Liver (tissue), 9 donors: Measurements from ENCODE around the gene UGT1A10. TPM values are rescaled to one million over a fixed set of nuclear protein-coding genes. Genes with fewer than 3 reads are reported as not detected.
A peak's percentile ranks its signal among the peaks of the same experiment; 100 is the strongest.

ENCODE experiments used
- DNase-seq: peaks from one replicate; pipeline ENCODE4 v3.0.0-alpha.2; 2017; ENCODE audit warnings: low spot score
- H3K27ac ChIP-seq, 2 donors: one replicate each; pipeline ENCODE4 v1.7.0; 2013; ENCODE audit warnings: inconsistent platforms in 2 of 2, low read length in 2 of 2, control low read depth in 1 of 2, low read depth in 1 of 2, mild to moderate bottlenecking in 1 of 2
- H3K27me3 ChIP-seq, 4 donors: one replicate each; pipeline versions ENCODE4 v1.6.1 to v1.7.0; 2013; ENCODE audit warnings: low read length in 3 of 4, inconsistent platforms in 1 of 4, mild to moderate bottlenecking in 1 of 4, moderate library complexity in 1 of 4; ENCODE audit not compliant: control insufficient read depth in 4 of 4, insufficient read depth in 4 of 4
- H3K36me3 ChIP-seq, 4 donors: one replicate each; pipeline versions ENCODE4 v1.6.1 to v1.7.0; 2013; ENCODE audit warnings: low read length in 3 of 4, mild to moderate bottlenecking in 3 of 4, low read depth in 1 of 4, moderate library complexity in 1 of 4; ENCODE audit not compliant: control insufficient read depth in 4 of 4, insufficient read depth in 3 of 4
- H3K4me1 ChIP-seq, 4 donors: one replicate each; pipeline versions ENCODE4 v1.6.1 to v1.7.0; 2013; ENCODE audit warnings: low read length in 3 of 4, mild to moderate bottlenecking in 3 of 4, moderate library complexity in 1 of 4; ENCODE audit not compliant: control insufficient read depth in 4 of 4, insufficient read depth in 4 of 4
- H3K4me3 ChIP-seq, 3 donors: one replicate each; pipeline versions ENCODE4 v1.6.1 to v1.7.0; 2013; ENCODE audit warnings: low read length in 3 of 3, control low read depth in 1 of 3, low read depth in 1 of 3, mild to moderate bottlenecking in 1 of 3
- H3K9ac ChIP-seq, 2 donors: one replicate each; pipeline ENCODE4 v1.7.0; 2013; ENCODE audit warnings: low read length in 2 of 2, mild to moderate bottlenecking in 2 of 2, moderate library complexity in 2 of 2, control low read depth in 1 of 2, low read depth in 1 of 2
- H3K9me3 ChIP-seq, 4 donors: one replicate each; pipeline versions ENCODE4 v1.6.1 to v1.7.0; 2013; ENCODE audit warnings: low read length in 3 of 4; ENCODE audit not compliant: control insufficient read depth in 4 of 4
- ATF3 ChIP-seq: IDR thresholded peaks from 2 replicates; pipeline ENCODE4 v1.6.1; 2016; ENCODE audit warnings: antibody characterized with exemption
- CTCF ChIP-seq: fragments of 150-350 bp; IDR thresholded peaks from 2 replicates; pipeline ENCODE4 v1.5.1; 2017; ENCODE audit warnings: improper control_type of control experiment, low read depth, low read length; ENCODE audit not compliant: missing input control
- EGR1 ChIP-seq, 2 donors: IDR thresholded peaks; 2 replicates each; pipeline ENCODE4 v1.6.1; 2016 to 2018; ENCODE audit warnings: antibody characterized with exemption in 2 of 2, low read depth in 2 of 2
- FOXA1 ChIP-seq: IDR thresholded peaks from 2 replicates; pipeline ENCODE4 v1.6.1; 2016; ENCODE audit warnings: antibody characterized with exemption
- FOXA2 ChIP-seq: IDR thresholded peaks from 2 replicates; pipeline ENCODE4 v1.6.1; 2016; ENCODE audit warnings: antibody characterized with exemption
- GABPA ChIP-seq, 2 donors: IDR thresholded peaks in 1 of 2; conservative IDR thresholded peaks in 1 of 2; 2 replicates each; pipeline ENCODE4 v1.6.1; 2016; ENCODE audit warnings: antibody characterized with exemption in 2 of 2, mild to moderate bottlenecking in 1 of 2, moderate library complexity in 1 of 2
- HNF4A ChIP-seq, 2 donors: conservative IDR thresholded peaks; 2 replicates each; pipeline ENCODE4 v1.6.1; 2016; ENCODE audit warnings: antibody characterized with exemption in 2 of 2, mild to moderate bottlenecking in 2 of 2
- HNF4G ChIP-seq: IDR thresholded peaks from 2 replicates; pipeline ENCODE4 v1.6.1; 2016; ENCODE audit warnings: antibody characterized with exemption
- JUND ChIP-seq, 2 donors: IDR thresholded peaks; 2 replicates each; pipeline ENCODE4 v1.6.1; 2016; ENCODE audit warnings: antibody characterized with exemption in 2 of 2
- MAX ChIP-seq: IDR thresholded peaks from 2 replicates; pipeline ENCODE4 v1.6.1; 2016; ENCODE audit warnings: antibody characterized with exemption
- NR2F2 ChIP-seq: IDR thresholded peaks from 2 replicates; pipeline ENCODE4 v1.6.1; 2016; ENCODE audit warnings: antibody characterized with exemption
- RAD21 ChIP-seq, 2 donors: IDR thresholded peaks; 2 replicates each; pipeline ENCODE4 v1.6.1; 2016; ENCODE audit warnings: antibody characterized with exemption in 2 of 2, mild to moderate bottlenecking in 2 of 2
- REST ChIP-seq: IDR thresholded peaks from 2 replicates; pipeline ENCODE4 v1.6.1; 2016; ENCODE audit warnings: antibody characterized with exemption, mild to moderate bottlenecking
- RXRA ChIP-seq, 2 donors: IDR thresholded peaks; 2 replicates each; pipeline ENCODE4 v1.6.1; 2017 to 2018; ENCODE audit warnings: antibody characterized with exemption in 2 of 2, mild to moderate bottlenecking in 1 of 2
- SP1 ChIP-seq: IDR thresholded peaks from 2 replicates; pipeline ENCODE4 v1.6.1; 2018; ENCODE audit warnings: antibody characterized with exemption, mild to moderate bottlenecking
- TAF1 ChIP-seq: conservative IDR thresholded peaks from 2 replicates; pipeline ENCODE4 v1.6.1; 2016; ENCODE audit warnings: antibody characterized with exemption, mild to moderate bottlenecking
- YY1 ChIP-seq: IDR thresholded peaks from 2 replicates; pipeline ENCODE4 v1.6.1; 2016; ENCODE audit warnings: antibody characterized with exemption, mild to moderate bottlenecking
- ZBTB33 ChIP-seq: IDR thresholded peaks from 2 replicates; pipeline ENCODE4 v1.6.1; 2016; ENCODE audit warnings: antibody characterized with exemption
- whole genome bisulfite sequencing: extraction: QIAGEN DNeasy Blood & Tissue Kit; methylation state at CpG from one replicate; pipeline ENCODE4 v1.1.7; 2013; 5-methylcytosine and 5-hydroxymethylcytosine counted together
- polyA plus RNA-seq, 2 donors: library from polyadenylated mRNA; stranded (reverse) in 1 of 2; unstranded in 1 of 2; fragments of 200-250 nt in 1 of 2; fragments of >200 nt in 1 of 2; fragmentation: Nextera tagmentation in 1 of 2; extraction: Ambion mirVana in 1 of 2; gene quantifications; one replicate each; pipeline versions ENCODE4 v1.2.1 to v1.2.3, GENCODE V29; 2013 to 2015
- total RNA-seq, 2 donors: library from RNA; depleted of rRNA; stranded (reverse); fragments of >200 nt; gene quantifications; one replicate each; pipeline ENCODE4 v1.2.3, GENCODE V29; 2014
- donor health status: healthy.
- donor health status: healthy.
- donor health status: healthy.
- donor health status: healthy.
- donor health status: healthy.

Gene UGT1A10
- total and polyA plus RNA-seq, 4 donors = 0.08 TPM; not detected in 2

GRCh38 chr2:233758849-233759248, 122.6 kb downstream of the UGT1A10 start (continued):
- TF ChIP-seq FOXA1 = no peak

GRCh38 chr2:233760043-233760442, 123.8 kb downstream of the UGT1A10 start, which contains the start of gene UGT1A1:
TSS of gene UGT1A1 (plus strand) at chr2:233760270. CDS start at chr2:233760288, 18 bp downstream.
- no peak for DNase-seq
- WGBS = 54% methylated on average over 6 of the region's 6 CpGs
- no peaks in the 10 kb centered on the region for H3K36me3 ChIP-seq
- H3K9me3 ChIP-seq = no peaks in the 10 kb centered on the region
- TF ChIP-seq MAX = no peak
- TF ChIP-seq NR2F2 = no peak
- peak; percentile 67 for TF ChIP-seq YY1
- no peak for TF ChIP-seq ATF3
- peak; percentile 27 for TF ChIP-seq REST
- peak; percentile 63 to 68 for TF ChIP-seq HNF4A (conservative IDR thresholded peaks at IDR 0.05)
- TF ChIP-seq EGR1 (IDR thresholded peaks at IDR 0.05; ENCODE audit: low read depth in 2 of 2) = peak in 1 of 2 donors; percentile 30
- no peak for TF ChIP-seq CTCF
- TF ChIP-seq HNF4G = no peak
- TF ChIP-seq ZBTB33 = peak; percentile 44
- peak; percentile 91 for TF ChIP-seq TAF1
- peak; percentile 79 to 81 for TF ChIP-seq RXRA (IDR thresholded peaks at IDR 0.05)
- peak; percentile 48 for TF ChIP-seq FOXA1
- no peak for TF ChIP-seq GABPA (IDR thresholded peaks at IDR 0.05 in 1 of 2, conservative IDR thresholded peaks at IDR 0.05 in 1 of 2)
- TF ChIP-seq JUND (IDR thresholded peaks at IDR 0.05) = peak; percentile 33 to 45
- TF ChIP-seq SP1 = peak; percentile 76
- peak; percentile 44 for TF ChIP-seq FOXA2
- TF ChIP-seq RAD21 (IDR thresholded peaks at IDR 0.05) = peak; percentile 18 to 41
- H3K4me1 ChIP-seq = peaks cover 6 to 65% (median 32%) of the 10 kb centered on the region in 4 donors
- peak within 1 kb of the TSS; percentile 46 to 86 (median 46) for H3K4me3 ChIP-seq
- H3K9ac ChIP-seq = peak within 1 kb of the TSS; percentile 34 to 99
- no peaks in the 10 kb centered on the region for H3K27me3 ChIP-seq
- H3K27ac ChIP-seq = peak within 1 kb of the TSS; percentile 85 to 94
